HG02973 (cell line): ENCODE results near the gene KCNIP4.

Experiments used
- ATAC-seq: cut with Tn5 transposase; IDR thresholded peaks from one replicate; pipeline ENCODE4 v1.9.1; 2021; ENCODE audit warnings: moderate library complexity; ENCODE audit not compliant: unreplicated experiment

Gene KCNIP4

DNA sequence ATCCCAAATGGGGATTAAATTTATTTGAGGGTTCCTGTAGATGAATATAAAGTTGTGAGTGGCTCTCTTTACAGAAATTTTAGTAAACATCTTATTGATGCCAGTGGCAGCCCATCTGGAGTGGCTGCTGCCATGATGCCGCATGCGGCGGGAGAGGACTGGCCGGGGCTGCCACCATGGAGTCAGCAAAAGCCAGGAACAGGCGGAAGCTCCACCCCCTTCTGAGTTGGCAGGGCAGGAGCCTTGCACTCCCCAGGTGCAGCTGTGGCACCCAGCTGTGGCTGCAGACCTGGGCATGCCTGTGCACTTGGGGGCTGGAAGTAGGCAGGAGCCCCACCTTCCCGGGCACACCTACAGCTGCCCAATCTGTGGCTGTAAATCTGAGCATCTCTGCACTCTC lies 92.3 kb downstream of the KCNIP4 start:
- no peak for ATAC-seq

DNA sequence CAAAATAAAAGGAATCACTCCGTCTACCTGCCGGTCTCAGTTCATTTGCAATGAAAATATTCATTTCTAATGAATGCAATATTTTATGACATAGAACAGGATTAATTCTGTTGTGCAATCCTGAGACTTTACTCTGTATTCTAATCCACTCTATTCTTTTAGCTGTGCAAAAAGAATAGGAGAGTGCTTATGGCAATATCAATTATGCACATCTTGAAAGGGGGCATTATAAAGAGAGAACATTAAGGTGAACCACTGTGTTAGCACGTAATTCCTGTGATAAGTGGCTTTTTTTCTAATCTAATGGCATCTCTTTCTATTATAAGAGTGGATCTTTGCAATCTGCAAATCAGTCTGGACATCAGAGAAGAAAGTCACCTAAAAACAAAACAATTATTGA lies 99.5 kb downstream of the KCNIP4 start:
- no peak for ATAC-seq

DNA sequence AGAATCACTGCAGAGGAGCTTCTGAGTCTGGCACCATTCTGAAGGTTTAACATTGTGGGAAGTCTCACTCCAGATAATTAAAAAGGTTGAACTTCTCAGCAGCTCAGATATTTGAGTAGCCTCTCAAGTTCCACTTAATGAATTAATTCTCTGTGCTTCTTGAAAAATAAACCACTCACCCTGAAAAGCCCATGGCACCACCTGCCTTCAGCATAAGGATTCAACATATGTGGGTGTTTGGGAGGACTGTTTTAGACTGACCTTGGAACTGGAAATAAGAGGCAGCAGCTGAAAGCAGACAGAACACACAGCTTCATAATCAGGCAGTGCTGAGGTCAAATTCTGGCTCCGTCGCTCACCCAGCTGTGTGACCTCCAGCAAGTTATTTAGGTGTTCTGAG lies 100.6 kb downstream of the KCNIP4 start:
- no peak for ATAC-seq

DNA sequence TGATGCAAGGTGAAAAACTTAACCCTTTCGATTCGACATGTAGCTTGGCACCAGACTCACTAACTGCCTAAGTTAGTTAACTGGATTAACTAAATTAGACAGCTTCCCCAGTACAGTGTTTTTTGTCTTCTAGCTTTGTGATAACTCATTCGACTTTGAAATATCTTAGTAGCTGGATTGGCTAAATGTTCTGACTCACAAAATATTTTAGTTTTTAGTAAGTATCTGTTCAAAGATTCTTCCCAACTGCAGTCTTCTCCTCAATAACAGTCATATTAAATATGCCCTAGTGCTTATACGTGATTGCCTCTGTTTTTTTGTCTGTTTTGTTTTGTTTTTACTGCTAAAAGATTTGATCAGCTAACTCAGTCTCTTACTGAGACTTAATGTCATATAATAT lies 102.9 kb downstream of the KCNIP4 start:
- ATAC-seq: no peak

DNA sequence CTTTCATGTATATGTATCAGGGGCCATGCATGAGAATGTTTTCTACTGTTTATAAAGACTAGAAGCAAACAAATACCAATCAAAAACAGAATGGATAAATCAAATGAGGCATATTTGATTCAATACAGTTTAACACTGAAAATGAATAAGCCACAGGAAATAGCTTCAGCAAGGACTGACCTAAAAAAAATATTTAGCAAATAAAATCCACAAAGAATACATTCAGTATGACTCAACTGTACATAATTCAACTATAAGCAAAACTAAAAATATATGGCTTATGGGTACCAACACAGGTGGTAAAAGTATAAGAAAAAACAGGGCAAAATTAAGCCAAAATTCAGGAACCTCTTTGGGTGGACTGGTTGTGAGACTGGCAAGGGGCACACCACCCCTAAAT lies 112.9 kb downstream of the KCNIP4 start:
- ATAC-seq: no peak

DNA sequence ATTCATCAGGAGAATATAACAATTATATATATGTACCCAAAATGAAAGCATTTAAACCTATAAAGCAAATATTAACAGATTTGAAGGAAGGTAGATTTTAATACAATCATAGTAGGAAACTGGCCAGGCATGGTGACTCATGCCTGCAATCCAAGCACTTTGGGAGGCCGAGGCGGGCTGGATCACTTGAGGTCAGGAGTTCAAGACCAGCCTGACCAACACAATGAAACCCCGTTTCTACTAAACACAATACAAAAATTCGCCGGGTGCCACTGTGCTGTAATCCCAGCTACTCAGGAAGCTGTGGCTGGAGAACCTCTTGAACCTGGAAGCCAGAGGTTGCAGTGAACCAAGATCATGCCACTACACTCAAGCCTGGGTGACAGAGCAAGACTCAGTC lies 118.3 kb downstream of the KCNIP4 start:
- ATAC-seq: no peak

DNA sequence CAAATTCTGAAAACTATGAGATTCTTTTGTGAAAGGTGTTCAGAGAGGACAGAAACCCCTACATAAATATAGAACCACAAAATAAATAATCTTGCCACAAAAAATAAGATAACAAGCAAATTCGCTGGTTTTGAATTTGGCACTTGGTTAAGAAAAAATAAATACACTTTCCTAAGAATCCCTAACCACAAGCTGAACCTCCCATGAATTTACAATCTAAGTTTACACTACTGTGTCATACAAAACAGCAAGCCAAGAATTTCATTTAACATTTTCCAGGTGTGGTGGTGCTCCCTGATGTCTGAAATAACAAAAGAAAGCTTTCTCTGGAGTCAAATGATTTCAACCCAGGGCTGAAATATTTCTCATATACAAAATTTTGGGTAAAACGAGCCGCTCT lies 121.0 kb downstream of the KCNIP4 start:
- no peak for ATAC-seq

DNA sequence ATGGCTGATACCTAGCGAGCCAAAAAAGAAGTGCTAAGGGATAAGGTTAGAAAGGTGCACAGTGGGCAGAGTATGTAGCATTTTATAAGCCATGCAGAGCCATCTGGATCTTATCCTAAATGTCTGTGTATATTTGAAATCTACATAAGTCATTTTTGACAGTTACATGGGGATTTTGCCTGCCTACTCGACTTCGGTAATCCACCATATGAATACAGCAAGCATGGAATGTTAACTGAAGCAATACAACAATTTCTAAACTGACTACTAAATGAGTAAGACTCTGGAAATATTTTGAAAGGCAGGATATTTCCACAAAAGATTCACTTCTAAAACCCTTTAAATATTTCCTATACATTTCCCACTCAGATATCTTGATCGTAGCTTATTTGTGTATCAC lies 122.5 kb downstream of the KCNIP4 start:
- ATAC-seq: no peak

DNA sequence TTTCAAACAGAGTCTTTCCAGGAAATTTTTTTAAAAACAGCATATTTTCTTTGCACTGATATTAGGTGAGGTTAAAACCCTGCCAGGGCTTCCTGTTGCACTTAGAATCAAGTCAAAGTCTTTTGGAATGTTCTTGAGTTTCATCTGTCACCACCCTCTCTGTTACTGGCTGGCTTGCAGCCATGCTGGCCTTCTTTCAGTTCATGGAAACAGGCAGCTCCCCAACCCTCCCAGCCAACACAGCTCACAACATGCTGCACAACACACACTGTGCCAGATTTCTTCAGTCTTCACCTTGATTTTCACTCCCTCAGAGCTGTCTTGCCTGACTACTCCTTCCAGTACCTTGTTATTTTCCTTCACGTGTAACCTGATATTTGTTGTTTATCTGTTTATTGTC lies 129.5 kb downstream of the KCNIP4 start:
- ATAC-seq: no peak

DNA sequence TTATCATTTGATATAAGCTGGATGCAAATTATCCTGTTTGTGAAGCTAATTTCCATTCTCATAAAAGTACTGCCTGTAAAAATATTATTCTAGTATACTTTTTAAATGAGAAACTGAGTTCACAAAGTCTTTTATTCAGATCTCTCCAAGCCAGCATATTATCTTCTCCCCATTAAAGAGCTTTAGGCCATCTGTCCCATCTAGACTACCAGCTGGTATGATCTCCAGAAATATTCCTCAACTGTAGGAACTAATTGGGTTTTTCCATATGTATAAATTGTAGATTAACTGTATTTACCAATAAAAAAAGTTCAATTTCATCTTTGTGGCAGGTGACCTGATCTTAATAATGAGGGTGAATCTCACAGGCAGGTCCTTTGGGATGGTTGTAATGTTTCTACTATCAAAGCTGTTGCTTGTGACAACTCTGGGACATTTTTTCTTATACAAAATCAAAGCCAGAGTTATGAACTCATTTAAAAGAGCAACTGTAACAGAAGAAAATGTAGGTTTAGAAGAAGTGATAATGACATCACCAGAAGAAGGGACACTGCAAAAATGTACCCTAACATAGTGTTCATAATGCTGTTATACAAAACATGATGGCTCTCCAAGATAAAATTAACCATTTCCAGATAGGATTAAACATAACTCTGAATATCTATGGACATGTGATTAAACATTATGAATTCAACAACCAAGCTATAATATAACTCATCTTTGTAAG lies 132.8 kb downstream of the KCNIP4 start:
- ATAC-seq: no peak

DNA sequence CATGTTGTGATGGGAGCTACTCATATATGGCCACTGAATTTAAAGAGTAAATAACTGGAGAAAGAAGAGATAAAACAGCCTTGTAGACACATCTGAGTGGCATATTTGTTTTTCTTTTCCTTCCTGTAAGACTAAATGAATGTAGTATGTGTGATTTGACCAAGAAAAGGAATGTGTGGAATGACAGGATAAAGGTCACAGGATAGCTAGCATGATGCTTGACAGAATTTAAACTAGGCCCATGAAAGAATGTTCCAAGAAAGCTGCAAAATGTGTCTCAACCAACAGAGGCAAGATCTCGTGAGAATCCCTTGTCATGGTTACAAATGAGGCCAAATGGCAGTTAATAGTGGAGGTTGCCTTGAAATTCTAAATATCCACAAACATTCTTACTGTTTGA lies 137.0 kb downstream of the KCNIP4 start:
- no peak for ATAC-seq

DNA sequence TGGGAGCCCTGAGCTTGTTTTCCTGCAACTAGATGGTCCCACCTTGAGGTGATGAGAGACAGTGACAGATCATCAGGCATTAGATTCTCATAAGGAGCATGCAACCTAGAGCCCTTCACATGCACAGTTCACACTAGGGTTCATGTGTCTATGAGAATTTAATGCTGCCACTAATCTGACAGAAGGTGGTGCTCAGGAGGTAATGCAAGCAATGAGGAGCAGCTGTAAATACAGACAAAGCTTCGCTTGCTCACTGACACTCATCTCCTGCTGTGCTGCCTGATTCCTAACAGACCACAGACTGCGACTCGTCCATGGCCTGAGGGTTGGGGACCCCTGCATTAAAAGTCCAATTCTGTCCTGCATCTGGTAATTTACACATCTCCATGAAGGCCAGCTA lies 141.6 kb downstream of the KCNIP4 start:
- ATAC-seq: no peak

DNA sequence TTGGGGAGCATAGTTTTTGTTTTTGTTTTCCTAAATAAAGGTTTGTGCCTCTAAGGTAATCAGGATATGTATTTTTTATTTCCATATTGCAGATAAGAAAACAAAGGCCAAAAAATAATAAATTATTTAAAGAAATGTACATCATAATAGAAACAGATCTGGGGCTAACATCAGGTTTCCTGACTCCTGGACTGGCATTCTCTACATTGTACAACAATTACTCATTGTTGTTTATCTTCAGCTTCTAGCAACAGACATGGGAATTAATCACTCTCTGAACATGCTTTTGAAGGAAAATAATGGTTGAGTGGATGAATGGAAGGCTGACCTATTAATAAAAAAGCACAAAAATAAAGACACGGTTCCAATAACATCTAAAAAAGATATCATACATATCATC lies 146.2 kb downstream of the KCNIP4 start:
- ATAC-seq: no peak

DNA sequence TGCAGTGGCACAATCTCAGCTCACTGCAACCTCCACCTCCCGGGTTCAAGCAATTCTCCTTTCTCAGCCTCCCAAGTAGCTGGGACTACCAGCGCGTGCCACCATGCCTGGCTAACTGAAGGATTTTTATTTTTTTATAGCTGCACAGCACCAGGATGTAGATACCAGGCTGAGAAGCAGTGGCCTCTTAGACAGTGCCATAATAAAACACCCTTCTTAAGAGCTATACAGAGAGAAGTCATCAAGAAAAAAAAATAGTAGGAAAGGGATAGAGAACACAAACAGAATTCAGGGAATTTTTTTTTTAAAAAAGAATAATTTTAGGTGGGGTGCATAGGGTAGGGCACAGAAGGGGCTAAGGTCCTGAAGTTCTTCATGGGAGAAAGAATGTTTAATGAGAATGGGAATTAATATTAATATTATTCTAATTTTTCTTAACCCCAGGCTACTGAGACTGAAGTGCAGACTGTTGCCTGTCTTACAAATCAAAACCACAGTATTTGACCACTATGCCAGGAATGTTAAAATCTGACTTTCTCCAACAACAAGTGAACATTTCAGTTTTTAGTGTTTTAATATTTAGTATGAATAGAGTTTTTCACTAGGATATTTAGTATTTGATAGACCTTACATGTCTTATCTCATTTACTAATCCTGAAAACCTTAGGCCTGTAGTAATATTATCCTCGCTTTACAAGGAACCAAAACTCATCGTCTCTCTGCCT lies 146.7 kb downstream of the KCNIP4 start:
- no peak for ATAC-seq

DNA sequence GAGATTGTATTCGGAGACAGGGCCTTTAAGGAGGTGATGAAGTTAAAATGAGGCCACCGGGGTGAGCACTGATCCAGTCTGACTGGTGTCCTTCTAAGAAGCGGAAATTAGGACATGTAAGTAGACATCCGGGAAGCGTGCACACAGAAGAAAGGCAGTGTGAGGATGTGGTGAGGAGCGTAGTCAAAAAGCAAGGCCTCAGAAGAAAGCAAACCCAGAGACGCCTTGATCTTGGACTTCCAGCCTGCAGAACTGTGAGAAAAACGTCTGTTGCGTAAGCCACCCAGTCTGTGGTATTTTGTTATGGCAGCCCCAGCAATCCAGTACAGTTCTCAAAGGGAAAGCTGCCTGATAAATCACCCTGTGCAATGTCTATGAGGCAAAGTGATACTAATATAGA lies 153.5 kb downstream of the KCNIP4 start:
- ATAC-seq: no peak

DNA sequence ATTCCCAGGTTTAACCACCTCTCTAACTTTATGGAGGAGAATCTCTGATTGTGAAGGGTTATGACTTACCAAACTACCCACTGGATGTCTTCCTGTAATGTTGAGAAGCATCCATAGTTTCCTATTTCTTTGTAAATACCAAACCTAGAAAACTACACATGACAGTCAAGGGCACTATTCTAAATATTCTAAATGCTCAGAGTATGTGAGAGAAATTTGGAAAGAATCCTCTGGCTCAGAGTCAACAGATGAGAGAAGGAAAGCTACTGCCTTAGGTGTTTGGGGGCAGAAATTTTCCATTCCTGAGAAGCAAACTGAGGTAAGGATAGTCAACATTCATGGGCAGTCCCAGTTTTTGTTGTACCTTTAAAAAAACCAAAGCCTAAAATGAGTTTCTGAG lies 155.8 kb downstream of the KCNIP4 start:
- no peak for ATAC-seq

DNA sequence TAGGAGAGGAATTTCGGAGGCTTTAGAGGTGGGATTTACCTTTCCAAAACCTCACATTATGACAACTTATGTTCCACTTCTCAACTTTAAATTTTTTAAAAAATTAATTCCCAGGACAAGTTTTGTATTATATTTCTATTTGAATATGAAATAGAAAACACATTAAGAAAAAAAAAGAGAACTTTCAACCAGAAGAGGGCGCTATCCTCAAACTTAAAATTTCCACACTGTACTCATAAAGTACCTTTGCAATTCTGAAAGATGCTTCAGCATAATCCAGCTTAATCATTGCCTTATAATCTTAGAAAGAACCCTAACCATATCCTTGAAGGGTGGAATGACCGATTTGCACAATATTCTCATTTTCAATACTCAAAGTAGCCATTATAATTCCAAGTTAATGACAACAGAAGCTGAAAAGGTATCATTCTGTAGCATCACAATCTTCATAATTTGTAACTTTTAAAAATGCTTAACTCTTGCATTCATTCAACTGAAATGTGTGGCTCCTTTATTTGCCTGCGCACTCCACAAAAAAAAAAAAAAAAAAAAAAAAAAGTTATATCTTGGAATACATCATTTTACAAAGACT lies 158.0 kb downstream of the KCNIP4 start:
- ATAC-seq: no peak

DNA sequence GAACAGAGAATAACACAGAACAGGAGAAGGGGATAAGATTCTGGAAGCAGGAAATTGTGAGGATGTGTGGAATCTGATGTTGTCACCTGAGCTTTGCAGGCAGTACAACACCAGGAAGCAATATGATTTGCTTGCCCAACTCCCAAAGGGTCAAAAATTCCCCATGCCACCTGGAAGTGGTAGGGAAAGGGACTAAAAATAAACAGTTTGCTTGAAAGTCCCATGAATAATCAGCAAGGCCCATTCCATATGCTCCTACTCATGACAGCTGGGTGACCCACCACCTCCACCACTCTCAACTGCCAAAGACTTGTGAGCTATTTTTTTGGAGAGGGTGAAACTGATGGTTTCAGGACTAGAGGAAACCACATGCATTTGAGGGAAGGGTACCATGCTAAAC lies 168.4 kb downstream of the KCNIP4 start:
- no peak for ATAC-seq

DNA sequence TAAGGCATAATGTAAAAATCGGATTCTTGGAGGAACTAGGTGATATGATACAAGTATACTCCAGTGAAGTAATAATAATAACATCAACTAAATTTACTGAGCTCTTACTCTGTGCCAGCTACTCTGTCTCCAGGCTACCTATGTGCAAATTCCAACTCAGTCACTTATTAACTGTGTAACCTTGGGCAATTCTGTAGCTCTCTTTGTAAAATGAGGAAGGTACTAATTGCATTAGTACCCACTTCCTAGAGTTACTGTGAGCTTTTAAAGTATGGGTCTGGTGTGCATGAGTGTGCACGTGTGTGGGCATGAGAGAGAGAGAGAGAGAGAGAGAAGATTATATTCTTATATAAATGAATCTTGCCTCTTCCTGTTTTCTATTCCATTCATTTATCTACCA lies 169.9 kb downstream of the KCNIP4 start:
- no peak for ATAC-seq

DNA sequence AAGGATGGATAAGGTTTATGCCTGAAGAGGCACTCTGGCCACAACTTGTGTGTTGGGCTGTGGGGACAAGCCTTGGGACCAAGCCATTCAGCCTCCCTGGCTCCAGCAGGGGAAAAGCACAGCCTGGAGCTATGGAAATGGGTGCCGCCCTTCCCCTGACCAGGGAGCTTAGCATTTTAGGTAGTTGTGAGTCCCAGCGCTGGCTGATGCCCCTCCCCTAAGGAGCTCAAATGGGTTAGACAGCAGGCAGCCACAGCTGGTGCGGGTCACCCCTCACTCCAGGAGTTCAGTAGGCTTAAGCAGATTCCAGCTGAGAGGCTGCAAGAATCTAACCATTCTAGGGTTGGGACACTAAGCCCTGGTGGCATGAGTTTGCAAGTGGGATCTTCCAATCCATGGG lies 172.9 kb downstream of the KCNIP4 start:
- ATAC-seq: no peak

DNA sequence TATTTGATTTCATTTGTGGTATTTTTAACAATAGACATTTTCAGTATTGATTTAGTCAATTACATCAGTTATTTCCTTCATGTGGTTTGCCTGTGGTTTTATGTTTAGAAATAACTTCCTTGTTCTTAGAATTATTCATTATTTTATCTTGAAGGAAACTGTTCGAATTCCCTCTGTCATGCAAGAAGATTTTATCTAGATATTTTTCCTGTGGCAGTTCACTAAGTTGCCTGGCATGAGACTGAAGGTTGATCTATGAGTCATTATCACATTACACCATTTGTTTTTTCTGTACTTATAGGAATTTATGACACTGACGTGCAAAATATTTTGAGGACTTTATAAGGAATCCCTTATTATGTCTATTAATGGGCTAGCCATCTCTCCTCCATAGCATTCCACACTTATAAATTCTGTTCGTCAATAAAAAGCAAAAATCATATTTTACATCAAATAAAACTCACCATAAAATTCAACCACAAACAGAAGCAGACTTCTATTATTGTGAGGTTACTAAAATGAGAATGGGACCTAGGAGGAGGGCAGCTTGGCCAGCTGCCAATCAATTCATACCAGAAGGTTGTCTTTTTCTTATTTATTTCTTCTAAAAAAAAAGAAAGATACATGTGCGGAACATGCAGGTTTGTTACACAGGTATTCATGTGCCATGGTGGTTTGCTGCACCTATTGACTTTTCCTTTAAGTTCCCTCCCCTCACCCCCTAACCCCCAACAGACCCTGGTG lies 179.0 kb downstream of the KCNIP4 start:
- ATAC-seq: no peak
